ENCODE data around the gene RIC8A. TPM values are rescaled to one million over a fixed set of nuclear protein-coding genes. Genes with fewer than 3 reads are reported as not detected.

Gene RIC8A
- total RNA-seq, 1 experiment from 2014 or later, result 129 TPM

DNA sequence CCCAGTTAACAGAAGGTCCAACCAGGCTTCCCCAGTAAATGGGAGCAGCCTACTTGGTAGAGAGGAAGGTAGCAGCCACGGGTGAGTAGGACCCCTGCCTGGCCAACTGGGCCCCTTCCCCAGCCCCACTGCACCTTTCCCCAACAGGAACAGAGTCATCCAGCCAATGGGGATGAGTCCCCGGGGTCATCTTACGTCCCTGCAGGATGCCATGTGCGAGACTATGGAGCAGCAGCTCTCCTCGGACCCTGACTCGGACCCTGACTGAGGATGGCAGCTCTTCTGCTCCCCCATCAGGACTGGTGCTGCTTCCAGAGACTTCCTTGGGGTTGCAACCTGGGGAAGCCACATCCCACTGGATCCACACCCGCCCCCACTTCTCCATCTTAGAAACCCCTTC lies 6.6 kb downstream of the RIC8A start:
- intact Hi-C loops (cut with micrococcal nuclease; ENCODE audit: unreplicated experiment), result no loop called here
- Histone ChIP-seq H3K4me2 (no peak overlapping the region), H4K20me1 (ENCODE audit: insufficient read depth) (no peaks in the 10 kb centered on the region), H2AFZ (no peak overlapping the region), H3K79me2 (ENCODE audit: low read depth) (peaks cover 20% of the 10 kb centered on the region), H3K4me1 (replicated peaks; ENCODE audit: insufficient read depth) (peaks cover 11% of the 10 kb centered on the region), H3K27ac (no peak overlapping the region), H3K9me2 (ENCODE audit: insufficient read depth) (no peaks in the 10 kb centered on the region), H3K36me3 (ENCODE audit: low read depth) (no peaks in the 10 kb centered on the region), H3K27me3 (ENCODE audit: insufficient read depth, low read depth) (no peaks in the 10 kb centered on the region), H3K4me3 (no peak overlapping the region), H3K9me3 (ENCODE audit: insufficient read depth, low read depth) (no peaks in the 10 kb centered on the region), H3F3A (ENCODE audit: insufficient read depth, low read depth) (peaks cover 18% of the 10 kb centered on the region; the same call in 1 of the 2 replicates)
- CTCF ChIA-PET, result no interaction called here
- BruUV-seq (replicated peaks), result no TSS peak
- POLR2A ChIA-PET (ENCODE audit: unreplicated experiment), result no interaction called here
- no peak for DNase-seq
- TF ChIP-seq, protein P1, sequence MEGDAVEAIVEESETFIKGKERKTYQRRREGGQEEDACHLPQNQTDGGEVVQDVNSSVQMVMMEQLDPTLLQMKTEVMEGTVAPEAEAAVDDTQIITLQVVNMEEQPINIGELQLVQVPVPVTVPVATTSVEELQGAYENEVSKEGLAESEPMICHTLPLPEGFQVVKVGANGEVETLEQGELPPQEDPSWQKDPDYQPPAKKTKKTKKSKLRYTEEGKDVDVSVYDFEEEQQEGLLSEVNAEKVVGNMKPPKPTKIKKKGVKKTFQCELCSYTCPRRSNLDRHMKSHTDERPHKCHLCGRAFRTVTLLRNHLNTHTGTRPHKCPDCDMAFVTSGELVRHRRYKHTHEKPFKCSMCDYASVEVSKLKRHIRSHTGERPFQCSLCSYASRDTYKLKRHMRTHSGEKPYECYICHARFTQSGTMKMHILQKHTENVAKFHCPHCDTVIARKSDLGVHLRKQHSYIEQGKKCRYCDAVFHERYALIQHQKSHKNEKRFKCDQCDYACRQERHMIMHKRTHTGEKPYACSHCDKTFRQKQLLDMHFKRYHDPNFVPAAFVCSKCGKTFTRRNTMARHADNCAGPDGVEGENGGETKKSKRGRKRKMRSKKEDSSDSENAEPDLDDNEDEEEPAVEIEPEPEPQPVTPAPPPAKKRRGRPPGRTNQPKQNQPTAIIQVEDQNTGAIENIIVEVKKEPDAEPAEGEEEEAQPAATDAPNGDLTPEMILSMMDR (conservative IDR thresholded peaks at IDR 0.05), result no peak
- no peak for TF ChIP-seq EZH2 (IDR thresholded peaks at IDR 0.05; ENCODE audit: low read depth)

DNA sequence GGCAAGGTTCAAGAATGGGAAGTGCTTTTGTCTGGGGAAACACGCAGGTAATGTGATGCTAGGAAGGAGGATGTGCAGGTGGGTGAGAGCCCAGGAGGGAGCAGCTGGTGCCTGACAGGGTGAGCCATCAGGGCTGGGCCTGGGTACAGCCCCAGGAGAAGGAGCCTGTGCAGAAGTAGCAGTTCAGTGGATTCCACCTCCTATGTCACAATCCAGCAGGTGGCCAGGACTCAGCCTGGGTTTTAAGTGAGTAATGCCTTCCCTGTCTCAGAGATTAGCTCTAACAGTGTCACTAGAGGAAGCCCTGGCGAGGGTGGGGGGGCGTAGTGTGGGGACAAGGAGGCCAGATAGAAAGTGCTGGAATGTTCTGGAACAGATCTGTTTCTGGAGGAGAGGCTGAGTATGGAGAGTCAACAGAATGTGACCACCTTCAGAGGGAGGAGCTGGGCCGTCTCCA lies 8.1 kb downstream of the RIC8A start:
- no peak for DNase-seq
- Histone ChIP-seq H3K27me3 (ENCODE audit: insufficient read depth, low read depth) (no peaks in the 10 kb centered on the region), H3F3A (ENCODE audit: insufficient read depth, low read depth) (peaks cover 18% of the 10 kb centered on the region; the same call in 1 of the 2 replicates), H3K79me2 (ENCODE audit: low read depth) (peaks cover 5% of the 10 kb centered on the region), H3K9me3 (ENCODE audit: insufficient read depth, low read depth) (no peaks in the 10 kb centered on the region), H3K27ac (no peak overlapping the region), H3K4me3 (no peak overlapping the region), H3K36me3 (ENCODE audit: low read depth) (no peaks in the 10 kb centered on the region), H2AFZ (no peak overlapping the region), H3K4me2 (no peak overlapping the region), H4K20me1 (ENCODE audit: insufficient read depth) (no peaks in the 10 kb centered on the region), H3K4me1 (replicated peaks; ENCODE audit: insufficient read depth) (no peaks in the 10 kb centered on the region), H3K9me2 (ENCODE audit: insufficient read depth) (no peaks in the 10 kb centered on the region)
- TF ChIP-seq, protein P1 (conservative IDR thresholded peaks at IDR 0.05), result no peak
- TF ChIP-seq EZH2 (IDR thresholded peaks at IDR 0.05; ENCODE audit: low read depth), result no peak
- ChIA-PET POLR2A (ENCODE audit: unreplicated experiment) (interaction anchor here (0.6 kb wide), 2 partner anchors 21 to 192 kb away, joined by 5 to 16 read pairs; partner anchors contain the start of gene PSMD13), CTCF (no interaction called here)
- BruUV-seq (replicated peaks), result no TSS peak
- intact Hi-C loops (cut with micrococcal nuclease; ENCODE audit: unreplicated experiment), result no loop called here

DNA sequence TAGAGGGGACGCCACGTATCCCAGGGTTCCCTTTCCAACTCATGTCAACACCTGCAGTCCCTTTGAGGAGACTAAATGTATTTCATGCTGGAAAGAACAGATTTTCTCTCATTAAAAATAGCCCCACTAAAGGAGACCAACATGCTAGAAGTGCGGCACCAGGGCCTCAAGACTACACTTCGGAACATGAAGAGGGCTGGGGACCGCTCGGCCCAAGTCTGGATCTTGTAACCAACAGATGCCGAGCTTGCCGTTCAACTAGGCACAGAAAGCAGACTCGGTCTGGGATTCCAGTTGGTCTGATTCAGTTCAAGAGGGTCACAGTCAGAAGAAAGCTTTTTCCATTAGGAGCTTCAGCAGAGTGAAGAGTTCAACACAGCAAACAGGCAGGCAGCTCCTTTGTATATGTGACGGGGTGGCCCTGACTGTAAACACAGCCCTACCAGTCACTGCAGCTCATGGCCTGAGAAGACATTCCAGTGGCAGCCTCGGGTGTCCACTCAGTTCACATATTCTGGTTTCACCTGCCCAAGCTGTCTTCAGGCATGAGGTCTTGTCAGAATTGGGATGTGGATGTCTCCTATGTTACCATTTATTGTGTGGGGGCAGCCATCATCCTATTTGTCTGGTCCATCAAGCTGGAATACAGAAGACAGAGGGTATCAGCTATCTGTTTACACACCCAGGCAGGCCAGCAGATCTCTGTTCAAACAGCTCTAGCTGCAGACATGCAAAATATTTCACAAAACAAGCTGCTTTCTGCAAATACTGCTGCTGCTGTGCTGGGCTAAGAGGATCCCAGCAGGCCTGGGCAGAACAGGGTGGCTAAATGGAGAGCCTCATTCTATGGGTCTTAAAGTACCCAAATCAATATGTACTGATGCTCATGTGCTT lies 8.8 kb downstream of the RIC8A start:
- Histone ChIP-seq H3K9me2 (ENCODE audit: insufficient read depth) (no peaks in the 10 kb centered on the region), H4K20me1 (ENCODE audit: insufficient read depth) (no peaks in the 10 kb centered on the region), H3K4me3 (no peak overlapping the region), H3K79me2 (ENCODE audit: low read depth) (no peaks in the 10 kb centered on the region), H3F3A (ENCODE audit: insufficient read depth, low read depth) (peaks cover 18% of the 10 kb centered on the region; the same call in 1 of the 2 replicates), H3K36me3 (ENCODE audit: low read depth) (no peaks in the 10 kb centered on the region), H3K27ac (no peak overlapping the region), H3K27me3 (ENCODE audit: insufficient read depth, low read depth) (no peaks in the 10 kb centered on the region), H2AFZ (no peak overlapping the region), H3K4me1 (replicated peaks; ENCODE audit: insufficient read depth) (no peaks in the 10 kb centered on the region), H3K4me2 (no peak overlapping the region), H3K9me3 (ENCODE audit: insufficient read depth, low read depth) (no peaks in the 10 kb centered on the region)
- BruUV-seq (replicated peaks), result no TSS peak
- no peak for DNase-seq
- POLR2A ChIA-PET (ENCODE audit: unreplicated experiment), result interaction anchor here (0.6 kb wide), 1 partner anchor 191 kb away, joined by 5 read pairs; no protein-coding TSS in a partner anchor
- intact Hi-C loops (cut with micrococcal nuclease; ENCODE audit: unreplicated experiment), result no loop called here
- CTCF ChIA-PET, result no interaction called here
- no peak for TF ChIP-seq EZH2 (IDR thresholded peaks at IDR 0.05; ENCODE audit: low read depth)
- TF ChIP-seq, protein P1 (conservative IDR thresholded peaks at IDR 0.05), result no peak

Data from PC-9 (cell line).